HG02852 (cell line): ENCODE measurements around the gene ATP1A4.
"Not testable (repeated sequence)": the region's sequence is repeated elsewhere in the genome, so short reads cannot be mapped to it uniquely, and the experiment has no call there.

ENCODE experiments used
- ATAC-seq: cut with Tn5 transposase; IDR thresholded peaks from one replicate; pipeline ENCODE4 v1.9.1; 2021; ENCODE audit warnings: mild to moderate bottlenecking, moderate library complexity; ENCODE audit not compliant: unreplicated experiment

Gene ATP1A4

GRCh38 chr1:160122978-160123495 is 28.4 kb upstream of the ATP1A4 start:
- ATAC-seq = no peak

- ATAC-seq = no peak
These were observed 27.7 kb upstream of the ATP1A4 start for GRCh38 chr1:160123726-160124125.

- no peak for ATAC-seq
These were observed 26.5 kb upstream of the ATP1A4 start for GRCh38 chr1:160124705-160125478.

- no peak for ATAC-seq
These were observed 25.7 kb upstream of the ATP1A4 start for GRCh38 chr1:160125746-160126145.

- ATAC-seq = not testable (repeated sequence)
These were observed 25.1 kb upstream of the ATP1A4 start for GRCh38 chr1:160126342-160126741.

- no peak for ATAC-seq
These were observed 24.0 kb upstream of the ATP1A4 start for GRCh38 chr1:160127381-160127780.

- no peak for ATAC-seq
These were observed 23.4 kb upstream of the ATP1A4 start for GRCh38 chr1:160127865-160128523.

GRCh38 chr1:160128636-160129035 is 22.8 kb upstream of the ATP1A4 start:
- no peak for ATAC-seq

- no peak for ATAC-seq
These were observed 22.4 kb upstream of the ATP1A4 start for GRCh38 chr1:160129046-160129445.

GRCh38 chr1:160129558-160129957 is 21.8 kb upstream of the ATP1A4 start:
- ATAC-seq = no peak

GRCh38 chr1:160129966-160130365 is 21.4 kb upstream of the ATP1A4 start:
- ATAC-seq = no peak

GRCh38 chr1:160130486-160130885 is 20.9 kb upstream of the ATP1A4 start:
- ATAC-seq = no peak

- ATAC-seq = no peak
These were observed 20.5 kb upstream of the ATP1A4 start for GRCh38 chr1:160130939-160131338.

GRCh38 chr1:160131803-160132565 is 19.4 kb upstream of the ATP1A4 start:
- no peak for ATAC-seq

- no peak for ATAC-seq
These were observed 17.2 kb upstream of the ATP1A4 start for GRCh38 chr1:160133990-160134770.

- no peak for ATAC-seq
These were observed 16.4 kb upstream of the ATP1A4 start for GRCh38 chr1:160134791-160135572.

GRCh38 chr1:160136121-160136925 is 15.1 kb upstream of the ATP1A4 start:
- no peak for ATAC-seq

GRCh38 chr1:160136926-160137200 is 14.5 kb upstream of the ATP1A4 start:
- ATAC-seq = no peak

GRCh38 chr1:160137216-160137862 is 14.1 kb upstream of the ATP1A4 start:
- no peak for ATAC-seq
